HG03457 (cell line): ENCODE results near the gene SPIRE2.
"Not testable (repeated sequence)": the region's sequence is repeated elsewhere in the genome, so short reads cannot be mapped to it uniquely, and the experiment has no call there.

ENCODE experiments used
- ATAC-seq: cut with Tn5 transposase; IDR thresholded peaks from one replicate; pipeline ENCODE4 v1.9.1; 2021; ENCODE audit warnings: moderate number of reproducible peaks; ENCODE audit not compliant: unreplicated experiment

Gene SPIRE2

GRCh38 chr16:89806589-89807193 is 21.6 kb upstream of the SPIRE2 start:
- ATAC-seq, result not testable (repeated sequence)

GRCh38 chr16:89808475-89808874 is 19.8 kb upstream of the SPIRE2 start:
- ATAC-seq, result no peak

- no peak for ATAC-seq
Measured at GRCh38 chr16:89811321-89811720, 17.0 kb upstream of the SPIRE2 start.

GRCh38 chr16:89815639-89816348 is 12.5 kb upstream of the SPIRE2 start:
- ATAC-seq, result peak; percentile 22

GRCh38 chr16:89818851-89819403 is 9.3 kb upstream of the SPIRE2 start:
- ATAC-seq, result not testable (repeated sequence)

GRCh38 chr16:89819448-89819847 is 8.8 kb upstream of the SPIRE2 start:
- ATAC-seq, result not testable (repeated sequence)

- ATAC-seq, result no peak
Measured at GRCh38 chr16:89821438-89822187, 6.7 kb upstream of the SPIRE2 start.

GRCh38 chr16:89822188-89823086 is 5.8 kb upstream of the SPIRE2 start:
- ATAC-seq, result no peak

- no peak for ATAC-seq
Measured at GRCh38 chr16:89823087-89823823, 5.0 kb upstream of the SPIRE2 start.

- not testable (repeated sequence) for ATAC-seq
Measured at GRCh38 chr16:89823824-89824148, 4.5 kb upstream of the SPIRE2 start.

GRCh38 chr16:89826531-89827382 is 1.5 kb upstream of the SPIRE2 start:
- no peak for ATAC-seq

GRCh38 chr16:89827383-89828198 is 684 bp upstream of the SPIRE2 start:
- ATAC-seq, result no peak

- no peak for ATAC-seq
Measured at GRCh38 chr16:89828870-89829629, 775 bp downstream of the SPIRE2 start.

GRCh38 chr16:89829630-89830437 is 1.6 kb downstream of the SPIRE2 start:
- no peak for ATAC-seq

GRCh38 chr16:89831810-89832328 is 3.6 kb downstream of the SPIRE2 start:
- no peak for ATAC-seq

GRCh38 chr16:89833664-89834363 is 5.5 kb downstream of the SPIRE2 start:
- ATAC-seq, result not testable (repeated sequence)
